ENCODE results near the gene RIOK3. TPM values are rescaled to one million over a fixed set of nuclear protein-coding genes. Genes with fewer than 3 reads are reported as not detected.

Gene RIOK3
- total and polyA plus RNA-seq, 2 of the 4 experiments (the other 2 are of a cell fraction), result 21.5 to 38.9 TPM

DNA sequence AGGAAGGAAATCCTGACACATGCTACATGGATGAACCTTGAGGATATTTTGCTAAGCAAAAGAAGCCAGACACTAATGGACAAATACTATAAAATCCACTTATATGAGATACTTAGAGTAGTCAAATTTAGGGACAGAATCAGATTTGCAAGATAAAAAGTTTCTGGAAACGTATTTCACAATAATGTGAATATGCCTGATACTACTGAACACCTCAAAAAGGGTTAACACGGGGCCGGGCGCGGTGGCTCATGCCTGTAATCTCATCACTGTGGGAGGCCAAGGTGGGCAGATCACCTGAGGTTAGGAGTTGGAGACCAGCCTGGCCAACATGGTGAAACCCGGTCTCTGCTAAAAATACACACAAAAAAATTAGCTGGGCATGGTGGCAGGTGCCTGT is 48.5 kb downstream of the RIOK3 start:
- intact Hi-C loops (cut with micrococcal nuclease) (loop anchor here (5.0 kb wide), 1 partner anchor 86 kb away; the partner anchor contains the start of gene NPC1), in situ Hi-C loops (cut with MboI; ENCODE audit: low sequenced_read_pairs) (no loop called here), dilution Hi-C loops (cut with HindIII; ENCODE audit: low sequenced_read_pairs, unreplicated experiment) (no loop called here)
- H2AK9ac ChIP-seq (replicated peaks; ENCODE audit: low read depth, low read length, poor library complexity), result no peak overlapping the region
- H3K27ac ChIP-seq (ENCODE audit: insufficient read depth, low read length), result no peak overlapping the region
- H2AK5ac ChIP-seq (ENCODE audit: low read depth, low read length), result no peak overlapping the region
- no peak overlapping the region for H4K8ac ChIP-seq (ENCODE audit: low read depth in 2 of 2, low read length in 2 of 2)
- no peak overlapping the region for H3K4me2 ChIP-seq (ENCODE audit: low read depth, low read length)
- ATAC-seq (ENCODE audit: low read depth) (no peak), DNase-seq (no peak)
- H3K9me1 ChIP-seq (ENCODE audit: insufficient read depth, low read length), result peaks cover 13% of the 10 kb centered on the region
- no CpG with 5 or more reads among the region's 6 CpGs for WGBS, 2 experiments (ENCODE audit: extremely low coverage in 2 of 2, insufficient read length in 1 of 2)
- H2AFZ ChIP-seq (replicated peaks; ENCODE audit: low read length, poor library complexity), result no peak overlapping the region
- no peak overlapping the region for H2BK120ac ChIP-seq (ENCODE audit: low read depth, low read length)
- H2BK15ac ChIP-seq (ENCODE audit: low read depth, low read length), result no peak overlapping the region
- H2BK20ac ChIP-seq (ENCODE audit: low read depth, low read length), result no peak overlapping the region
- H4K91ac ChIP-seq (ENCODE audit: insufficient read depth, low read depth, low read length), result no peak overlapping the region
- H3K79me1 ChIP-seq (ENCODE audit: low read depth in 1 of 2, low read length in 2 of 2), result peaks cover 16 to 34% of the 10 kb centered on the region in 2 experiments
- H3K9ac ChIP-seq (ENCODE audit: low read depth, low read length), result no peak overlapping the region
- ChIA-PET CTCF (no interaction called here), POLR2A (ENCODE audit: unreplicated experiment) (no interaction called here)
- H3K14ac ChIP-seq (replicated peaks; ENCODE audit: low read depth, low read length), result no peak overlapping the region
- H3K18ac ChIP-seq (ENCODE audit: low read depth, low read length), result no peak overlapping the region
- peaks cover 2% of the 10 kb centered on the region; the same call in 1 of the 2 replicates for H3K36me3 ChIP-seq (ENCODE audit: control insufficient read depth, insufficient read depth, low read length)
- peaks cover 4% of the 10 kb centered on the region; the same call in 1 of the 2 replicates for H4K20me1 ChIP-seq (ENCODE audit: insufficient read depth, low read length)
- no peak overlapping the region for H4K5ac ChIP-seq (ENCODE audit: low read depth, low read length)
- H3K9me3 ChIP-seq (ENCODE audit: control insufficient read depth, insufficient read depth, low read length), result no peaks in the 10 kb centered on the region
- BruUV-seq (replicated peaks), result no TSS peak
- no peak overlapping the region for H3K4ac ChIP-seq (ENCODE audit: low read depth, low read length)
- no peak overlapping the region for H3K23ac ChIP-seq (ENCODE audit: low read depth, low read length)
- peak; percentile 42; the same call in 1 of the 2 replicates for TF ChIP-seq CEBPB (IDR thresholded peaks at IDR 0.05; ENCODE audit: low read depth, low read length)
- no peak for TF ChIP-seq SMC3 (IDR thresholded peaks at IDR 0.05; ENCODE audit: low read depth, low read length)
- no peak overlapping the region for H3K4me3 ChIP-seq (ENCODE audit: insufficient read depth, low read depth, low read length)
- no peak overlapping the region for H3K56ac ChIP-seq (ENCODE audit: extremely low read depth, insufficient read depth, low read length)
- H2BK5ac ChIP-seq (ENCODE audit: low read depth, low read length, poor library complexity, severe bottlenecking), result no peak overlapping the region
- H3K27me3 ChIP-seq (ENCODE audit: control insufficient read depth, insufficient read depth, low read length), result no peaks in the 10 kb centered on the region
- H3K4me1 ChIP-seq (ENCODE audit: control insufficient read depth, insufficient read depth, low read length), result peaks cover 12% of the 10 kb centered on the region
